ENCODE data around the gene ITGAV. TPM values are rescaled to one million over a fixed set of nuclear protein-coding genes. Genes with fewer than 3 reads are reported as not detected.

Gene ITGAV
- total RNA-seq, 2 experiments from 2014 or later: 4.7 to 7.5 TPM

- Mint-ChIP-seq H3K36me3 (ENCODE audit: low read depth) (peaks cover 16% of the 10 kb centered on the region), H3K27ac (no peak overlapping the region), H3K9me3 (no peaks in the 10 kb centered on the region), H3K27me3 (no peaks in the 10 kb centered on the region), H3K4me3 (no peak overlapping the region), H3K4me1 (ENCODE audit: low read depth) (no peaks in the 10 kb centered on the region)
- no peak for TF ChIP-seq CTCF (IDR thresholded peaks at IDR 0.05)
- POLR2A ChIA-PET: no interaction called here
- DNase-seq: no peak
- CTCF ChIA-PET: interaction anchor here (1.3 kb wide), 1 partner anchor 22 kb away, joined by 3 read pairs; no protein-coding TSS in a partner anchor
- ATAC-seq: no peak
- intact Hi-C loops (cut with micrococcal nuclease): no loop called here
Observed at GRCh38 chr2:186664385-186665043, 74.7 kb downstream of the ITGAV start.

- DNase-seq (no peak), ATAC-seq (no peak)
- Mint-ChIP-seq H3K36me3 (ENCODE audit: low read depth) (peaks cover 54% of the 10 kb centered on the region), H3K27ac (no peak overlapping the region), H3K4me1 (ENCODE audit: low read depth) (no peaks in the 10 kb centered on the region), H3K27me3 (no peaks in the 10 kb centered on the region), H3K9me3 (peaks cover 8% of the 10 kb centered on the region), H3K4me3 (no peak overlapping the region)
- no peak for TF ChIP-seq CTCF (IDR thresholded peaks at IDR 0.05)
- POLR2A ChIA-PET: no interaction called here
- CTCF ChIA-PET: no interaction called here
- intact Hi-C loops (cut with micrococcal nuclease): no loop called here
Observed at GRCh38 chr2:186669146-186669545, 79.3 kb downstream of the ITGAV start.

- peaks cover 8% of the 10 kb centered on the region for H3K9me3 Mint-ChIP-seq
- no peak for ATAC-seq
- peaks cover 56% of the 10 kb centered on the region for H3K36me3 Mint-ChIP-seq (ENCODE audit: low read depth)
- TF ChIP-seq CTCF (IDR thresholded peaks at IDR 0.05): no peak
- H3K27ac Mint-ChIP-seq: no peak overlapping the region
- no peak for DNase-seq
- intact Hi-C loops (cut with micrococcal nuclease): no loop called here
- ChIA-PET POLR2A (no interaction called here), CTCF (no interaction called here)
- no peaks in the 10 kb centered on the region for H3K4me1 Mint-ChIP-seq (ENCODE audit: low read depth)
- H3K4me3 Mint-ChIP-seq: no peak overlapping the region
- H3K27me3 Mint-ChIP-seq: no peaks in the 10 kb centered on the region
Observed at GRCh38 chr2:186670831-186671230, 81.0 kb downstream of the ITGAV start.

GRCh38 chr2:186675380-186675779 is 85.5 kb downstream of the ITGAV start:
- no peak for TF ChIP-seq CTCF (IDR thresholded peaks at IDR 0.05)
- Mint-ChIP-seq H3K27ac (no peak overlapping the region), H3K27me3 (no peaks in the 10 kb centered on the region), H3K4me1 (ENCODE audit: low read depth) (no peaks in the 10 kb centered on the region), H3K36me3 (ENCODE audit: low read depth) (peaks cover 46% of the 10 kb centered on the region), H3K9me3 (peaks cover 8% of the 10 kb centered on the region), H3K4me3 (no peak overlapping the region)
- ChIA-PET CTCF (no interaction called here), POLR2A (no interaction called here)
- intact Hi-C loops (cut with micrococcal nuclease): no loop called here
- ATAC-seq: no peak
- no peak for DNase-seq

GRCh38 chr2:186683341-186683740 is 93.5 kb downstream of the ITGAV start:
- TF ChIP-seq CTCF (IDR thresholded peaks at IDR 0.05): no peak
- CTCF ChIA-PET: no interaction called here
- H3K9me3 Mint-ChIP-seq: peaks cover 13% of the 10 kb centered on the region
- H3K36me3 Mint-ChIP-seq (ENCODE audit: low read depth): peaks cover 5% of the 10 kb centered on the region
- H3K27ac Mint-ChIP-seq: no peak overlapping the region
- DNase-seq (no peak), ATAC-seq (no peak)
- H3K4me3 Mint-ChIP-seq: no peak overlapping the region
- intact Hi-C loops (cut with micrococcal nuclease): no loop called here
- no peaks in the 10 kb centered on the region for H3K4me1 Mint-ChIP-seq (ENCODE audit: low read depth)
- H3K27me3 Mint-ChIP-seq: no peaks in the 10 kb centered on the region
- POLR2A ChIA-PET: no interaction called here
